PC-9 (cell line): ENCODE data around the gene SCYGR3. TPM values are rescaled to one million over a fixed set of nuclear protein-coding genes. Genes with fewer than 3 reads are reported as not detected.

Source experiments
- Bru-seq: library from RNA; stranded (reverse); fragments of 400-500 nt; gene quantifications from one replicate; lab custom pipeline; 2021; lab: Mats Ljungman, UMichigan
- BruChase-seq, 2 experiments: library from RNA; stranded (reverse); fragments of 400-500 nt; gene quantifications; one replicate each; lab custom pipeline; 2021; lab: Mats Ljungman, UMichigan
- BruUV-seq: library from RNA; stranded (reverse); fragments of 400-500 nt; replicated peaks from 2 replicates; lab custom pipeline; 2021; lab: Mats Ljungman, UMichigan
- CTCF ChIA-PET: fragments of 300-600 bp; sonication (Branson Sonifier 250); formaldehyde crosslinking; loops from one replicate; lab custom pipeline; 2022; ENCODE audit warnings: antibody characterized with exemption; lab: Charles Lee
- POLR2A ChIA-PET: fragments of 300-600 bp; sonication (Branson Sonifier 250); formaldehyde crosslinking; loops from one replicate; lab custom pipeline; 2022; ENCODE audit warnings: antibody characterized with exemption; ENCODE audit not compliant: unreplicated experiment; lab: Charles Lee
- DNase-seq, 2 experiments: peaks; one replicate each; pipeline versions ENCODE4 v3.0.0 to v3.0.0-alpha.2; 2015 to 2022; ENCODE audit warnings: mixed read lengths in 1 of 2
- H2AFZ ChIP-seq: fragments of 200-600 bp; sonication (generic); 2 replicates; pipeline ENCODE4 v1.8.1; 2017; ENCODE audit warnings: antibody characterized with exemption
- H3F3A ChIP-seq: fragments of 200-600 bp; sonication (generic); 2 replicates; pipeline ENCODE4 v1.8.1; 2017; ENCODE audit warnings: antibody characterized with exemption, mild to moderate bottlenecking, low read depth; ENCODE audit not compliant: insufficient read depth
- H3K27ac ChIP-seq: fragments of 200-600 bp; sonication (generic); 2 replicates; pipeline ENCODE4 v1.6.1; 2016; ENCODE audit warnings: mixed run types
- H3K27me3 ChIP-seq: fragments of 200-600 bp; sonication (generic); 2 replicates; pipeline ENCODE4 v1.6.1; 2016; ENCODE audit warnings: low read depth, mixed run types; ENCODE audit not compliant: insufficient read depth
- H3K36me3 ChIP-seq: fragments of 200-600 bp; sonication (generic); 2 replicates; pipeline ENCODE4 v1.6.1; 2016; ENCODE audit warnings: low read depth, mixed run types
- H3K4me1 ChIP-seq: fragments of 200-600 bp; sonication (generic); replicated peaks from 2 replicates; pipeline ENCODE4 v1.6.1; 2016; ENCODE audit warnings: mixed run types; ENCODE audit not compliant: insufficient read depth
- H3K4me2 ChIP-seq: fragments of 200-600 bp; sonication (generic); 2 replicates; pipeline ENCODE4 v1.6.1; 2017; ENCODE audit warnings: mixed run types
- H3K4me3 ChIP-seq: fragments of 200-600 bp; sonication (generic); 2 replicates; pipeline ENCODE4 v1.6.1; 2016; ENCODE audit warnings: mixed run types
- H3K79me2 ChIP-seq: fragments of 200-600 bp; sonication (generic); 2 replicates; pipeline ENCODE4 v1.6.1; 2017; ENCODE audit warnings: low read depth, mixed run types
- H3K9me2 ChIP-seq: fragments of 200-600 bp; sonication (generic); 2 replicates; pipeline ENCODE4 v1.8.1; 2017; ENCODE audit warnings: mild to moderate bottlenecking; ENCODE audit not compliant: insufficient read depth
- H3K9me3 ChIP-seq: fragments of 200-600 bp; sonication (generic); 2 replicates; pipeline ENCODE4 v1.8.1; 2016; ENCODE audit warnings: low read depth; ENCODE audit not compliant: insufficient read depth
- H4K20me1 ChIP-seq: fragments of 200-600 bp; sonication (generic); 2 replicates; pipeline ENCODE4 v1.8.1; 2017; ENCODE audit not compliant: insufficient read depth
- CTCF ChIP-seq: fragments of 200-600 bp; sonication (generic); conservative IDR thresholded peaks from 2 replicates; pipeline ENCODE4 v1.6.1; 2017; ENCODE audit warnings: mixed run types, antibody characterized with exemption, mild to moderate bottlenecking, moderate library complexity
- EZH2 ChIP-seq: fragments of 200-600 bp; sonication (generic); IDR thresholded peaks from 2 replicates; pipeline ENCODE4 v1.8.0; 2017; ENCODE audit warnings: antibody characterized with exemption, low read depth
- intact Hi-C: fragments of 100-400 bp; cut with micrococcal nuclease; formaldehyde crosslinking; loops from one replicate; pipeline ENCODE4 v1.10.0; 2022; ENCODE audit not compliant: unreplicated experiment
- long read RNA-seq: library from polyadenylated mRNA; stranded (forward); transcript quantifications from one replicate; pipeline ENCODE4 v2.0.0, GENCODE V29; 2022
- total RNA-seq: library from RNA; stranded (reverse); gene quantifications from 2 replicates; pipeline ENCODE4 v1.2.3, GENCODE V29; 2021

The SCYGR3 gene, protein sequence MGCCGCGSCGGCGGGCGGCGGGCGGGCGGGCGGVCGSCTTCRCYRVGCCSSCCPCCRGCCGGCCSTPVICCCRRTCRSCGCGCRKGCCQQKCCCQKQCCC
- total RNA-seq, result not detected in 2 replicates
- not detected for Bru-seq, nascent RNA
- BruChase-seq, experiment 1, labeled RNA remaining after a 2-hour chase, result not detected
- not detected for BruChase-seq, experiment 2, labeled RNA remaining after a 6-hour chase
- long read RNA-seq, result 0 reads

DNA sequence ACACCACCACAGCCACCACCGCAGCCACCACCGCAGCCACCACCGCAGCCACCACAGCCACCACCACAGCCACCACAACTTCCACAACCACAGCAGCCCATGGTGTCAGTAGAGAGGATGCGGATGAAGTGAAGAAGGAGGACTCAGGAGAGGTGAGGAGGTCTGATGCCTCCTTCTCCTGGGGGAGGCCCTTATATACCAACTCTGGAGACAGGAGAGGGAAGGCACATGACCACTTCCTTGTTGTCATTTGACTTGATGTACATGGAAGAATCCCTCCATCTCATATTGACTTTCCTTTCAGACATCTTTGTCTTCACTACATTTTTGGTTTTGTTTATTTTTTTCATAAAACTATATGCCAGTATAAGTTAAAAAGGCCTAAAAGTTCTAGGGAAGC lies at the start of gene SCYGR3:
TSS of gene SCYGR3 (minus strand) at position 101 of the 400 bp plus-strand sequence. CDS start at position 101, 0 bp downstream.
- intact Hi-C loops, result no loop called here
- Histone ChIP-seq H3K79me2 (no peaks in the 10 kb centered on the region), H3K9me3 (no peaks in the 10 kb centered on the region), H3K9me2 (no peaks in the 10 kb centered on the region), H3F3A (0 out of 2 replicates have a peak, but pooled peaks cover 12% of the 10 kb centered on the region), H3K27me3 (no peaks in the 10 kb centered on the region), H4K20me1 (no peaks in the 10 kb centered on the region), H3K4me1 (peaks cover 18% of the 10 kb centered on the region), H3K36me3 (no peaks in the 10 kb centered on the region), H3K4me2 (peak within 1 kb of the TSS; percentile 50), H3K4me3 (no peak within 1 kb of the TSS), H3K27ac (peak within 1 kb of the TSS; percentile 43), H2AFZ (no peak within 1 kb of the TSS)
- POLR2A ChIA-PET, result no interaction called here
- no peak for DNase-seq
- BruUV-seq, result no TSS peak
- TF ChIP-seq EZH2 (no peak), CTCF (no peak)
- CTCF ChIA-PET, result no interaction called here

DNA sequence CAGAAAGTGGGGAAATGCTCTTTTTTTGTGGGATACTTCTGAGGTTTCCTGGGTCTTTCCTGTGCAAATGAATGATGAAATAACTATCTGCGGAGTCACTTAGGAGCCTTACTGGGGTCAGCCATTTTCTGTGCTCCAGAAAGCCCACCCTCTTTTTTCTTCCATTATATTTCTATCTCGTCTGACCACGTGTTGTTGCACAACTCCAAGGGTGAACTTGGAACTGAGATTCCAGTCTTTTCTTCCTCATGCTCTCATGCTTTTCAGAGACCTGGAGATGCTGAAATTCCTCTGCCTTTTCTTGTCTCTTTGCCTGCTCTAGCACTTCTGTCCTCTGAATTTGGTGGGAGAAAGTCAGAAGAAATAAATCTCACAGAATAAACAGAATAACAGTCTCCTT lies 47.2 kb upstream of the SCYGR3 start:
- Histone ChIP-seq H3K9me2 (no peaks in the 10 kb centered on the region), H3K4me3 (no peak overlapping the region), H3K79me2 (no peaks in the 10 kb centered on the region), H3K9me3 (no peaks in the 10 kb centered on the region), H4K20me1 (no peaks in the 10 kb centered on the region), H2AFZ (no peak overlapping the region), H3K27ac (no peak overlapping the region), H3K4me1 (no peaks in the 10 kb centered on the region), H3K4me2 (no peak overlapping the region), H3F3A (no peaks in the 10 kb centered on the region), H3K27me3 (no peaks in the 10 kb centered on the region), H3K36me3 (no peaks in the 10 kb centered on the region)
- no peak for TF ChIP-seq EZH2
- TF ChIP-seq CTCF, result no peak
- ChIA-PET CTCF (interaction anchor here (0.5 kb wide), 1 partner anchor 158 kb away, joined by 3 read pairs; no protein-coding TSS in a partner anchor), POLR2A (no interaction called here)
- DNase-seq, result no peak
- intact Hi-C loops, result no loop called here
- BruUV-seq, result no TSS peak

GRCh38 chr2:227661025-227661649 lies 46.5 kb upstream of the SCYGR3 start:
- intact Hi-C loops, result no loop called here
- H3K4me2 ChIP-seq, result no peak overlapping the region
- CTCF ChIA-PET, result no interaction called here

More at GRCh38 chr2:227661025-227661649, 46.5 kb upstream of the SCYGR3 start:
- Histone ChIP-seq H4K20me1 (no peaks in the 10 kb centered on the region), H3K27ac (no peak overlapping the region), H3K36me3 (no peaks in the 10 kb centered on the region), H3F3A (no peaks in the 10 kb centered on the region; the same call in 1 of the 2 replicates), H3K27me3 (no peaks in the 10 kb centered on the region), H3K4me1 (no peaks in the 10 kb centered on the region), H3K79me2 (no peaks in the 10 kb centered on the region), H3K4me3 (no peak overlapping the region), H2AFZ (no peak overlapping the region), H3K9me2 (no peaks in the 10 kb centered on the region), H3K9me3 (no peaks in the 10 kb centered on the region)
- POLR2A ChIA-PET, result no interaction called here
- DNase-seq, result no peak
- BruUV-seq, result no TSS peak
- TF ChIP-seq EZH2 (no peak), CTCF (no peak)
